GM21528 (cell line): Measurements from ENCODE around the gene GJA4.

Experiments used
- ATAC-seq: cut with Tn5 transposase; IDR thresholded peaks from one replicate; pipeline ENCODE4 v1.9.1; 2021; ENCODE audit warnings: mild to moderate bottlenecking, moderate library complexity; ENCODE audit not compliant: unreplicated experiment, low FRiP score

GJA4 gene

GRCh38 chr1:34792868-34793727, at the start of gene GJA4:
Gene GJA4 (plus strand): TSS chr1:34792999. CDS start chr1:34794214, 1,215 bp downstream.
- no peak for ATAC-seq

- no peak for ATAC-seq
Observed at GRCh38 chr1:34743775-34744174, 49.0 kb upstream of the GJA4 start.

GRCh38 chr1:34744851-34745250, 47.9 kb upstream of the GJA4 start:
- ATAC-seq = no peak

- no peak for ATAC-seq
Observed at GRCh38 chr1:34745666-34746065, 47.1 kb upstream of the GJA4 start.

GRCh38 chr1:34746101-34746500, 46.7 kb upstream of the GJA4 start:
- no peak for ATAC-seq

- ATAC-seq = no peak
Observed at GRCh38 chr1:34746785-34747637, 45.8 kb upstream of the GJA4 start.

GRCh38 chr1:34747638-34747941, 45.2 kb upstream of the GJA4 start:
- no peak for ATAC-seq

- no peak for ATAC-seq
Observed at GRCh38 chr1:34749992-34750391, 42.8 kb upstream of the GJA4 start.

- no peak for ATAC-seq
Observed at GRCh38 chr1:34750610-34751009, 42.2 kb upstream of the GJA4 start.

- no peak for ATAC-seq
Observed at GRCh38 chr1:34753163-34753562, 39.6 kb upstream of the GJA4 start.

- ATAC-seq = no peak
Observed at GRCh38 chr1:34754964-34755637, 37.7 kb upstream of the GJA4 start, which contains the start of gene GJB5. Gene GJB5 (plus strand): TSS chr1:34755047. CDS start chr1:34757331, 2,284 bp downstream.

- no peak for ATAC-seq
Observed at GRCh38 chr1:34755961-34756360, 36.8 kb upstream of the GJA4 start.

- ATAC-seq = no peak
Observed at GRCh38 chr1:34757386-34757785, 35.4 kb upstream of the GJA4 start.

GRCh38 chr1:34758751-34759150, 34.0 kb upstream of the GJA4 start:
- no peak for ATAC-seq

- ATAC-seq = no peak
Observed at GRCh38 chr1:34759503-34760357, 33.1 kb upstream of the GJA4 start, which contains the start of gene GJB4. Gene GJB4 (plus strand): TSS chr1:34759740. CDS start chr1:34761255, 1,515 bp downstream.

- no peak for ATAC-seq
Observed at GRCh38 chr1:34761176-34761761, 31.5 kb upstream of the GJA4 start.

- no peak for ATAC-seq
Observed at GRCh38 chr1:34761776-34762307, 31.0 kb upstream of the GJA4 start.

GRCh38 chr1:34762474-34763141, 30.2 kb upstream of the GJA4 start:
- no peak for ATAC-seq
